Stimulated activated CD4-positive, alpha-beta T cell treated with anti-CD3 and anti-CD28 coated beads, TNF-alpha, amount 100 ng/mL, for 1 hour (primary cell): ENCODE measurements around the gene TMA16.
A peak's percentile ranks its signal among the peaks of the same experiment; 100 is the strongest.
"Not testable (repeated sequence)": the region's sequence is repeated elsewhere in the genome, so short reads cannot be mapped to it uniquely, and the experiment has no call there.

Experiments
- DNase-seq, 3 donors: peaks; one replicate each; pipeline ENCODE4 v3.0.0-alpha.2; 2020; ENCODE audit warnings: low read depth in 3 of 3, low spot score in 1 of 3

The TMA16 gene

DNA sequence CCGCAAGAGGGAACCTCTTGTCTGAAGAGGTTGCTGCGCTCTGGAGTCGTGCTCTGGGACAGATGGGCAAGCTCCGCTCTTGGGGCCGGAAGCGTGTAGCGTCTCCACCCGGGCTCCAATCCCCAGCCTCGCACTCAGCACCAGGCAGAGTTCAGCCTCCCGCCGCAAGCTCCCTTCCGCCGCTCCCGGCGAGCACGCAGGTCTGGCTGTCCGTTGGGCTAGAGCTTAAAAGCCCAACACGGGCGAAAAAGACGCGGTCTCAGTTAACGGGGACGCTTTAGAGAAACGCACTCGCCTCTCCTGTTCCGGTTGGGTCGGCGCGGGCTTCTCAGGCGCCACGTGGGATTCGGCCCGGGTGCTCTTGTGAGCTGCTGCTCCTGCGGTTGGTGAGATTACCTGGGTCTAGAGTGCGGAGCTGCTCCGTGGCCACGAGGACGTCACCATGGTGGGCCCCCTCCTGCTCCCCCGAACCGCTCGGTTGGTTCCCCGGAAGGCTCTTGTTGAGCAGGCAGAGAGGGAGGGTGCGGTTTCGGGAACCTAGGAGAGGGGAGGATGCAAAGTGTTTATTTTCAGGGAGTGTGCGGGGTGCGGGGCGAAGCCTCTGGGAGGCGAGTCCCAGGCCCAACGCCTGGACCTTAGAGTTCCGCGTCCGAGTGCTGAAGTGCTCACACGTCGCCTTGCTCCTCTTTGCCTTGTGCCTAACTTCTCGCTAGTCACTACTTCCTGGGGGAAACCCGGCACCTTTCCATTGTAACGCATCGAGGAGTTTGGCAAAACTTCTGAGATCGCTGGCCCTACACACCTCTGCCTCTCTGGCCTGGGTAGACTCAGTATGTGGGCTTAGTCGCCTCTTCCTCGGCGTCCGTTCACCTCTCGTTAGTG, at the start of gene TMA16:
TMA16 (plus strand) TSS at position 331 of the 882 bp plus-strand sequence; CDS start at position 443, 112 bp downstream.
- peak; percentile 44 to 75 (median 47) for DNase-seq

DNA sequence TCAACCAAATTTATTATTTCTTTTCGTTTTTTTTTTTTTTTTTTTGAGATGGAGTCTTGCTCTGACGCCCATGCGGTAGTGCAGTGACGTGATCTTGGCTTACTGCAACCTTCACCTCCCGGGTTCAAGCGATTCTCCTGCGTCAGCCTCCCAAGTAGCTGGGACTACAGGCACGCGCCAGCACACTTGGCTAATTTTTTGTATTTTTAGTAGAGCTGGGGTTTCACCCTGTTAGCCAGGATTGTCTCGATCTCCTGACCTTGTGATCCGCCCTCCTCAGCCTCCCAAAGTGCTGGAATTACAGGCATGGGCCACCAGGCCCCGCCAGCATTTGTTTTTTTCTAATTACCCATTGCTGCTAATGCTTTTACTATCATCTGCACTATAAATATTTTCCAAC, 47.5 kb upstream of the TMA16 start:
- DNase-seq: not testable (repeated sequence)

DNA sequence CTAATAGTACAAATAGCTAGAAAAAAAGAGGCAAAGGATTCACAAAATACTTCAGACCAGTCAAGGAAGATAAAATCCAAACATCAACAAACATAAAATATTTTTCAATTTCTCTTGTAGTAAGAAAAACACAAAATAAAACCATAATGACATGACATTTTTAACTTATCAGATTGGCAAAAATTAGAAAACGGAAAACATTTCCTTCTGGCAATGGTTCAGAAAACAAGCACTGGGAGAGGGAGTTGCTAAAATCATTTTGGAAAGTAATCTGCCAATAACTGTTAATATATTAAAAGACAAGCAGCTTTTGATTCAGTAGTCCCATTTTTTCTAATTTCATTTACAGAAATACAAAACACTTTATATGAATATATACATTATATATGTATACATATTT, 47.0 kb upstream of the TMA16 start:
- no peak for DNase-seq

- DNase-seq: no peak
Observed at GRCh38 chr4:163448540-163449203, 45.8 kb upstream of the TMA16 start.

- no peak for DNase-seq
Observed at GRCh38 chr4:163462556-163462955, 31.9 kb upstream of the TMA16 start.

DNA sequence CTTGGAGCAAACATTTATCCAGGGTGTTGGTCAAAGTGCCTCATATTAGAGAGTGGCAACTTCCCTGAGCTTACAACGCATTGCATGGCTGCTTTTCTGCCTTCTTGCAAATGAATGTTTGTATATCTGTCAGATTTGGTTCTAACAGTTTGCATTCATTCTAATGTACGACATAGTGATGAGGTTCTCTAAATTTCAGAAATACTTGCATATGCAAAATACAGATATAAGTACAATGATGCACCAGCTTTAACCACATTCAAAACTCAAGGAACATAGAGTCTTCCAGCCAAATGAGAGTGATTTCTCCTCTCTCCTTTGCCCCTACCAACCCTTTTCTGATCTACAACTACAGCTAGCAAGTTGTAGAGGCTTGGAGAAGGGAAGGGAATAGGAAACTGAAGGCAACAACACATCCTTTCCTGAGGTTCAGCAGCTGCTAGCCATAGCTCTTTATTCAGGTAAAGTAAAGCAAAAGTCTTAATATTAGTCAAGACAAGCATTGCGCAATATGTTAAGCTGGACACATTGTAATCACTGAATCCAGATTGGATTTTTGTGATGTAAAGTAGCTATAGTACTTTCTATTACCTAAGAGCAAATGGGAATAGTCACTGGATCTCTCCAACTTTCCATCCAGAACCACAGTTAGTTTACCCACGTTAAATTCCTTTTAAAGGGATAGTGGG, 27.3 kb upstream of the TMA16 start:
- no peak for DNase-seq

DNA sequence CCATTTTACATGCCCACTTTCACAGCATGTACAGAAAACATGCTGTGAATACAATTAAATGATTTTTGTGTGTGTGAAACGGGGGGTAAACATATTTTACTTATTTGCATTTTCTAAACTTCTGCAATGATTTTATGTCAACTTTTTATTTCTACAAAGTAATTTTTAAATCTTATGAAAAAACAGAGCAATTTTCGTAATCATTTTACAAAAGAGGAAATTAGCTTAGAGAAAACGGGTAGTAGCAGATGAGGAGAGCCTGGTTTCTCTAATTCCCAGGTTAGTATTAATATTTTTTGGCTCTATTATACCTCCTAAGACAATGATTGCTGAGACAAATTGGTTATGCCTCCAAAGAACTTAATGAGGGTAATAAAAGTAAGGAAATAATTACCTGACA, 24.1 kb upstream of the TMA16 start:
- DNase-seq: no peak

- DNase-seq: no peak
Observed at GRCh38 chr4:163473130-163473529, 21.4 kb upstream of the TMA16 start.

DNA sequence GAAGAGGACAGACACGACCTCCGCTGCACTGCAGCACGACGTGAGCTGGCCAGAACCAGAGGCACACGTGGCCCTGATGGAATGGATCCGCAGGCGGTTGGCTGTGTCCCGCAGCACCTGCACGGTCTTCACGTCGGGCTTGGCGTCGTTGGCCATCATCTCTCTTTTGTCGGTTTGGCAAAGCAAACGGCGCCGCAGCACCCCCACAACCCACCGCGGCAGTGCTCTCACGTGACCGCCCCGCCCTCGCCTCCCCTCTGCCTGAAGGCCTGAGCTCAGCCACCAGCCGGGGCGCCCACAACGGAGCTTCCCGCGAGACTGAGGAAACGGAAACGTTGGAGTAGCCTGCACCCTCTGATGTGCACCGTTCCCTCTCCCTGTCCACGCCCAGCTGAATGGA, 20.9 kb upstream of the TMA16 start, which contains the start of gene TKTL2:
TKTL2 (minus strand) TSS at position 179 of the 400 bp plus-strand sequence; CDS start at position 159, 20 bp downstream.
- no peak for DNase-seq

DNA sequence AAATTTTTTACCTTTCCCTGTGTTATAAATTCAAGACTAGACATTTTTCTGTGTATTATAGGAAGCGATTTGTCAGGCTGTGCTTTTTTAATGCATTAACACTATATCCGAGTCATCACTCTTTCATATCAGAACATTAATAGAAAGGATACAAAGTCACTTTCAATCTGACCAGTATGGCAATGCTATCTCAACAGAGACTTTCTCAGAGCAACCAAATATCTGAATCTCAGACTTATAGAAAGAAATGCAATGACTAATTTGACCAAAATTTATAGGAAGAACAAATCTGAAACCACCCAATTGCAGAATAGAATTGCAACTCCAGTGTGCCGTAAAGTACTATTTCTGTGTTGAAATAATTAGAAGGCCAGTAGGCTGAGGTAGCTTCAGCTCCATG, 20.5 kb upstream of the TMA16 start:
- no peak for DNase-seq

DNA sequence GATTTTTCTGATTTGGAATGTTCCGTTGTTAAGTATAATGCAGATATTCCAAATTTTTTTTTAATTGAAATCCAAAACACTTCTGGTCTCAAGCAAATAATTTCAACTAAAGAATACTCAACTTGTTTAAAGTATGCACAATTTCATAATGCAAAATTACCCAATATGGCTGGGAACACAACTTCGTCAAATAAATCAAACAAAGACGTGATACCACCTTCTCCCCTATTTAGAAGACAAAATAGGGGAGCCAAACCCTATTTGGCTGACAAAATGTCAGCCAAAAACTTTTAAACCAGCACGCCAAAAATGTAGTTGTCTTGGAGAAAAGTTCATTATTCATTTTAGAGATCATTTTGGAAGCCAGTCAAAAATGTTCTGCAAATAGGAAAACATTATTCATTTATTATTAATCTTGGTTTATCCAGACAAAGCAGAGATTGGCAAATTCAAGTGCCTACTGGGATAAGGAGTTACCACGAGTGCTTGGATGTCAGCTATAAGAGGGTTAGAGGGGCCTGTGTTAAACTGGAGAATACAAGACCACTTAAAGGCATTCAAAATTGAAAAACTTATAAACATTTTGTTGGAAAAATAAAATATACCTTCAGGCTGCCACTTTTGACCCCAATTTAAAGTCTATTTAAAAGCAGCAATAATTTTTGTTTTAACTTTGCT, 17.6 kb upstream of the TMA16 start:
- DNase-seq: no peak

DNA sequence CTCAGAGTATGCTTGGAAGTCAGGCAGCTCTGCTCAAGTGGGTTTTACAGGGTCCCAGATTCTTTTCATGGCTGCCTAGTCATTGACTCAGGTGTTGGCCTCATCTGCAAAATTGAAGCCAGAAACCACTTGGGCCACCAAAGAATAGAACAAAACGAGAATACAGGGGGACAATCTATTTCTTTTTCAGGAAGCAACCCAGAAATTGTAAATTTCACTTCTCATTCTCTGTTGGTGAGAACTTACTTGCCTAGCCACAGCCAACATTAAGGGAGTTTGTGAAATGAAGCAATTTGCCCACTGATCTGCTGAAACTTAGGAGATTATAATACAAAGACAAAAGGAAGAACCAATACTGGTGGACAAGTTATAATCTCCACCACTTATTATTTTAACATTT, 12.3 kb upstream of the TMA16 start:
- DNase-seq: no peak

GRCh38 chr4:163484906-163485305, 9.6 kb upstream of the TMA16 start:
- peak in 2 of 3 donors; percentile 13 to 23 for DNase-seq

GRCh38 chr4:163485589-163485988, 8.9 kb upstream of the TMA16 start:
- no peak for DNase-seq

- no peak for DNase-seq
Observed at GRCh38 chr4:163486321-163486720, 8.2 kb upstream of the TMA16 start.

DNA sequence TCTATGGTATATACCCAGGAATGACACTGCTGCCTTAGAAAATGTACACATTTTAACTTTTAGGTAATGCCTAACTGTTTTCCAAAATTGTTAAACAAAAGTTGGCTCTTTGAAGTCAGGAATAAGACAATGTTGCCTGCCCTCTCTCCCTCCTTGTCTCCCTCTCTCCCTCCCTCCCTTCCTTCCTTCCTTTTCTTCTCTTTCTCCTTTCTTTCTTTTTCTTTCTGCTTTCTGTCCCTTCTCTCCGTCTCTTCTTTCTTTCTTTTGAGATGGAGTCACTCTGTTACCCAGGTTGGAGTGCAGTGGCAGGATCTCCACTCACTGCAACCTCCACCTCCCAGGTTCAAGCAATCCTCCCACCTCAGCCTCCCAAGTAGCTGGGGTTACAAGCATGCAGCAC, 4.6 kb upstream of the TMA16 start:
- no peak for DNase-seq

DNA sequence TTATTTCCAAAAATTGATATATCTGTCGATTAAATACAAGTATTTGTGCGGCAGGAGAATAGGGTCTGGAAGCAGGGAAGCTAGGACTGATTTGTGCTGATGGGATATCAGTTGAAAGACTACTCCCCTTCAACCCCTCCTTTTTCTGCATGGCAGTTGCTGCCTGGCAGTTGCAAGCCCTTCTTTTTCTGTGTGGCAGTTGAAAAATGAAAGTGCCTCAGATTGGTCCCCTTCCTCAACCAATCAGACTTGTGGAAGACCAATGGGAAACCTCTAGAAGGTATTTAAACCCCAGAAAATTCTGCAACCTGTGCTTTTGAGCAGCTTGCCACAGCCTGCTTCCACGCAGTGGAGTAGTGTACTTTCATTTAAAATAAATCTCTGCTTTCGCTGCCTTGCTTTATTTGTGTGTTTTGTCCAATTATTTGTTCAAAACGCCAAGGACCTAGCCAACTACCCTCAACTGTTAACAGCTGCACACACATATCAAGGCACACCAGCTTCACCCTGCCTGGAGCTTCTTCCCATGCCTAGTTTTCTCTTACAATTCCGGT, 1.5 kb upstream of the TMA16 start:
- DNase-seq: no peak

DNA sequence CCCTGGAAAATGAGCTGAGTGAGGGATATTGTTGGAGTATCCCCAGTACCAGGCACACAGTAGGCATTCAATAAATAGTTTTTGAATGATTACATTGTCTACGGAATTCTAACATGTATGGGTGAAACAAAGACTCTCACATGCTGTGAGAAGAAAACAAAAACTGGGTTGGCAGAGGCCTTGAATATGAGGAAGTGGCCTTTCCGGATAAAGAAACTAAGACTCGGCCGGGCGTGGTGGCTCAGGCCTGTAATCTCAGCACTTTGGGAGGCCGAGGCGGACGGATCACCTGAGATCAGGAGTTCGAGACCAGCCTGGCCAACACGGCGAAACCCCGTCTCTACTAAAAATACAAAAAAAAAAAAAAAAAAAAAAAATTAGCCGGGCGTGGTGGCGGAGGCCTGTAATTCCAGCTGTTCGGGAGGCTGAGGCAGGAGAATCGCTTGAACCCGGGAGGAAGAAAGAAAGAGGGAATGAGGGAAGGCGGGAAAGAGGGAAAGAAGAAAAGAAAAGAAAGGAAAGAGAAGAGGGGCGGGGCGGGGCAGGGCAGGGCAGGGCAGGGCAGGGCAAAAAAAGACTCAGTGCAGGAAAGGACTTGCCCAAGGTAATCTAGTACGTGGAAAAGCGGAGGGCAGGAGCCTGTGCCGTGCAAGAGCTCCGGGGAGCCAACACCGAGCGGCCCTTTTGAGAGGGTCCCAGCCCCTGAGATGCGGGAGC, 689 bp upstream of the TMA16 start:
- DNase-seq: no peak

GRCh38 chr4:163495900-163496299, 1.4 kb downstream of the TMA16 start:
- no peak for DNase-seq

GRCh38 chr4:163500586-163500985, 6.1 kb downstream of the TMA16 start:
- DNase-seq: no peak
